ENCODE results near the gene DHRS3.

DNA sequence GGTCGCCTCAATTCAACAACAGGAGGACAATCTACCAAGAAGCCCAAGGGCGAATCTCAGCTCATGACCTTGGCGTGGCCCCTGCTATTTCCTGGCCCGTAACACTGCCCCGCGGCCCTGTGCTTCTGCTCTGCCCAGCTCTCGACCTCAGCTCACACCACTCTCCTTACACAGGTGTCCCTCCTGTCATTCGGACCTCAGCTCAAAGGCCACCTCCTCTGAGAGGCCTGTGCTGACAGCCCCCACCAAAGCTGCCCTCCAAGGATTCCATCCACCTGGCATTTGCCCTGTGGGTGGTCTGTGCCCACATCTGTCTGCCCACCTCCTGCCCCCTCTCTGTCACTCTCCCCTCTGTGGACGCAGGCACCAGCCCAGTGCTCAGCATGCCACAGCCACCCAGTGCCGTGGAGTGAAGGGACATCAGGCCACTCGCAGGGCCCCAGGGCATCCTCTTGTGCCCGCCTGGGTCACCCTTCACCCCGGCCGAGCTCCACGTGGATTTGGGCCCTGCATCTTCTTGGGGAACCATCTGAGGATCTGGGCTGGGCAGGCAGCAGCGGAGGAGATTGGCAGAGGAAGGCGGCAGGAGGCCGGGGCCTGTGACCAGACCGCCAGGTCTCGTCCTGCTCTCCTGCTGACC is 70.3 kb downstream of the DHRS3 start:
- no peak for TF ChIP-seq EZH2phosphoT487 (IDR thresholded peaks at IDR 0.05; ENCODE audit: low read depth)
- TF ChIP-seq, protein P1, sequence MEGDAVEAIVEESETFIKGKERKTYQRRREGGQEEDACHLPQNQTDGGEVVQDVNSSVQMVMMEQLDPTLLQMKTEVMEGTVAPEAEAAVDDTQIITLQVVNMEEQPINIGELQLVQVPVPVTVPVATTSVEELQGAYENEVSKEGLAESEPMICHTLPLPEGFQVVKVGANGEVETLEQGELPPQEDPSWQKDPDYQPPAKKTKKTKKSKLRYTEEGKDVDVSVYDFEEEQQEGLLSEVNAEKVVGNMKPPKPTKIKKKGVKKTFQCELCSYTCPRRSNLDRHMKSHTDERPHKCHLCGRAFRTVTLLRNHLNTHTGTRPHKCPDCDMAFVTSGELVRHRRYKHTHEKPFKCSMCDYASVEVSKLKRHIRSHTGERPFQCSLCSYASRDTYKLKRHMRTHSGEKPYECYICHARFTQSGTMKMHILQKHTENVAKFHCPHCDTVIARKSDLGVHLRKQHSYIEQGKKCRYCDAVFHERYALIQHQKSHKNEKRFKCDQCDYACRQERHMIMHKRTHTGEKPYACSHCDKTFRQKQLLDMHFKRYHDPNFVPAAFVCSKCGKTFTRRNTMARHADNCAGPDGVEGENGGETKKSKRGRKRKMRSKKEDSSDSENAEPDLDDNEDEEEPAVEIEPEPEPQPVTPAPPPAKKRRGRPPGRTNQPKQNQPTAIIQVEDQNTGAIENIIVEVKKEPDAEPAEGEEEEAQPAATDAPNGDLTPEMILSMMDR (IDR thresholded peaks at IDR 0.05; ENCODE audit: low read depth, low read length) = no peak
